GM06990 (cell line): Measurements from ENCODE around the gene CHST3.

ENCODE experiments used
- DNase-seq: peaks from one replicate; pipeline ENCODE4 v3.0.0-alpha.2; 2011; ENCODE audit not compliant: insufficient read length; ENCODE audit errors: extremely low read depth
- H3K27me3 ChIP-seq: replicated peaks from 2 replicates; pipeline ENCODE4 v1.6.0; 2011; ENCODE audit warnings: low read length; ENCODE audit not compliant: control insufficient read depth, insufficient read depth
- H3K36me3 ChIP-seq: 2 replicates; pipeline ENCODE4 v1.5.1; 2011; ENCODE audit warnings: low read length; ENCODE audit not compliant: control insufficient read depth, insufficient read depth
- H3K4me3 ChIP-seq: replicated peaks from 2 replicates; pipeline ENCODE4 v1.5.1; 2011; ENCODE audit warnings: low read depth, mild to moderate bottlenecking, control low read depth, low read length
- CTCF ChIP-seq: IDR thresholded peaks from 2 replicates; pipeline ENCODE4 v1.5.1; 2011; ENCODE audit warnings: low read length, control low read depth, mild to moderate bottlenecking, inconsistent platforms; ENCODE audit not compliant: insufficient read depth, poor library complexity, severe bottlenecking

The CHST3 gene

GRCh38 chr10:72022228-72022627, 58.0 kb downstream of the CHST3 start:
- Histone ChIP-seq H3K4me3 (no peak overlapping the region), H3K27me3 (no peaks in the 10 kb centered on the region), H3K36me3 (no peaks in the 10 kb centered on the region)
- no peak for TF ChIP-seq CTCF
- no peak for DNase-seq

GRCh38 chr10:72024596-72024995, 60.4 kb downstream of the CHST3 start:
- Histone ChIP-seq H3K4me3 (no peak overlapping the region), H3K27me3 (no peaks in the 10 kb centered on the region), H3K36me3 (no peaks in the 10 kb centered on the region)
- no peak for DNase-seq
- TF ChIP-seq CTCF: no peak

GRCh38 chr10:72025400-72025799, 61.2 kb downstream of the CHST3 start:
- TF ChIP-seq CTCF: no peak
- DNase-seq: no peak
- H3K27me3 ChIP-seq: no peaks in the 10 kb centered on the region
- H3K36me3 ChIP-seq: no peaks in the 10 kb centered on the region
- no peak overlapping the region for H3K4me3 ChIP-seq

GRCh38 chr10:72025832-72026231, 61.6 kb downstream of the CHST3 start:
- Histone ChIP-seq H3K4me3 (no peak overlapping the region), H3K27me3 (no peaks in the 10 kb centered on the region), H3K36me3 (no peaks in the 10 kb centered on the region)
- TF ChIP-seq CTCF: no peak
- no peak for DNase-seq

- DNase-seq: no peak
- TF ChIP-seq CTCF: no peak
- peaks cover 1% of the 10 kb centered on the region; the same call in 1 of the 2 replicates for H3K27me3 ChIP-seq
- H3K36me3 ChIP-seq: no peaks in the 10 kb centered on the region
- H3K4me3 ChIP-seq: no peak overlapping the region
Observed at GRCh38 chr10:72026278-72027111, 62.3 kb downstream of the CHST3 start.
